ENCODE measurements around the gene CAMK4.

CAMK4 gene

GRCh38 chr5:111494355-111494999, 270.3 kb downstream of the CAMK4 start:
- DNase-seq (ENCODE audit: low spot score): no peak

- DNase-seq (ENCODE audit: low spot score): no peak
Measured at GRCh38 chr5:111495159-111495558, 271.0 kb downstream of the CAMK4 start.

GRCh38 chr5:111498346-111498745, 274.2 kb downstream of the CAMK4 start:
- no peak for DNase-seq (ENCODE audit: low spot score)

GRCh38 chr5:111502956-111503355, 278.8 kb downstream of the CAMK4 start:
- DNase-seq (ENCODE audit: low spot score): no peak

- no peak for DNase-seq (ENCODE audit: low spot score)
Measured at GRCh38 chr5:111505096-111505495, 280.9 kb downstream of the CAMK4 start.

GRCh38 chr5:111507276-111507675, 283.1 kb downstream of the CAMK4 start:
- DNase-seq (ENCODE audit: low spot score): no peak

GRCh38 chr5:111509119-111509518, 284.9 kb downstream of the CAMK4 start:
- DNase-seq (ENCODE audit: low spot score): no peak

- DNase-seq (ENCODE audit: low spot score): peak; percentile 62
Measured at GRCh38 chr5:111511174-111511830, 287.1 kb downstream of the CAMK4 start.

GRCh38 chr5:111511831-111512374, 287.7 kb downstream of the CAMK4 start:
- DNase-seq (ENCODE audit: low spot score): peak; percentile 31

- DNase-seq (ENCODE audit: low spot score): peak; percentile 93
Measured at GRCh38 chr5:111512375-111513130, 288.4 kb downstream of the CAMK4 start, which contains the start of gene STARD4. Gene STARD4, minus strand, starts transcription at chr5:111512535. Its CDS starts 5,102 bp downstream, at chr5:111507433.

- peak; percentile 17 for DNase-seq (ENCODE audit: low spot score)
Measured at GRCh38 chr5:111513131-111513520, 288.9 kb downstream of the CAMK4 start.

GRCh38 chr5:111514087-111514486, 289.9 kb downstream of the CAMK4 start:
- DNase-seq (ENCODE audit: low spot score): no peak

GRCh38 chr5:111517853-111518501, 293.8 kb downstream of the CAMK4 start:
- DNase-seq (ENCODE audit: low spot score): no peak

- DNase-seq (ENCODE audit: low spot score): no peak
Measured at GRCh38 chr5:111518777-111519176, 294.6 kb downstream of the CAMK4 start.

- no peak for DNase-seq (ENCODE audit: low spot score)
Measured at GRCh38 chr5:111520908-111521307, 296.7 kb downstream of the CAMK4 start.

- DNase-seq (ENCODE audit: low spot score): no peak
Measured at GRCh38 chr5:111528056-111528455, 303.9 kb downstream of the CAMK4 start.

- no peak for DNase-seq (ENCODE audit: low spot score)
Measured at GRCh38 chr5:111530298-111530740, 306.1 kb downstream of the CAMK4 start.

GRCh38 chr5:111532886-111533582, 308.9 kb downstream of the CAMK4 start:
- DNase-seq (ENCODE audit: low spot score): no peak

GRCh38 chr5:111535879-111536549, 311.8 kb downstream of the CAMK4 start:
- no peak for DNase-seq (ENCODE audit: low spot score)

GRCh38 chr5:111537141-111538024, 313.2 kb downstream of the CAMK4 start:
- no peak for DNase-seq (ENCODE audit: low spot score)

Data from RKO (cell line).